Right lung (tissue), 5 donors: ENCODE results near the gene C19orf47. TPM values are rescaled to one million over a fixed set of nuclear protein-coding genes. Genes with fewer than 3 reads are reported as not detected.

Experiments
- DNase-seq, 2 donors: peaks; one replicate each; pipeline ENCODE4 v3.0.0-alpha.2; 2013
- polyA plus RNA-seq, 5 donors: library from polyadenylated mRNA; unstranded; fragments of 120-200 nt; gene quantifications; one replicate each; pipeline versions ENCODE4 v1.2.1 to v1.2.3, GENCODE V29; 2013; ENCODE audit warnings: inconsistent platforms in 1 of 5, low replicate concordance in 1 of 5; ENCODE audit not compliant: insufficient read length in 5 of 5, insufficient read depth in 1 of 5

Gene C19orf47
- polyA plus RNA-seq, 5 donors = 10.1 to 19.1 (median 10.9) TPM

DNA sequence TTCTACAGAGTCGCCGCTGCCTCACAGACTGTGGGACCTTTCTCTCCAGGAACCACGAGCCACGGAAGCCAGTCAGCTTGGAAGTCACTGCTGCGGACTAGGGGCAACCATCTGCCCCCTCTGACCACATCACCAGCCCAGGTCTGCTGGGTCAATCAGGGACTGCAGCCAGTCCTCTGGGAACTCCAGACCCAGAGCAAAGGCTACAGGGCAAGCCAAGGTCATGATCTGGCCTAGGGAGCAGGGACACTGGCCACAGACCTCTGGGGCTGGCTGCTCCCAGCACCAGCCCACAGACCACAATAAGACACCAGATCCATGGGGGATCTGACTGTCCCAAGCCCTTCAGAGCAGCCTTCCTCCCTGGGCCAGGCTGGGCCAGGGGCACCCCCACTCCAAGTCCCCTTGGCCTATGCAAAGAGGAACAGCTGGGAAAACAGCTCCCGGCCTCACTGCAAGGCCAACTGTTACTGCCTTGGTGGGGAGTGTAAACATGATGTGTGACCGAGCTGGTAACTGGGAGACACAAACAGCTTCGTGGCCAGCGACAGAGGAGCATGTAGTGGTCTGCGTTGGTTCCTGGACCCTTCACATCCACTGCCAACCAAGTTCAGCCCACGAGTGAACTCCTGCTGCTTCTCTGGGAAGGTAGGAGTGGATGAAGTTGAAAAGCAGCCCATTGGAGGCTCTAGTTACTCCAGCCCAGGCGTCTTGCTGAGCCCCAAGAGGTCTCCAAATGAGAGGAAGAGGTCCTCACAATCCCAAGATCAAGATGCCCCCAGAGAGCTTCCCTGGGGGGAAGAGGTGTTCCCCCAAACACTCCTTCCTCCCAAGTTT is 64.6 kb downstream of the C19orf47 start:
- no peak for DNase-seq

- no peak for DNase-seq
Measured at GRCh38 chr19:40282920-40283319, 65.3 kb downstream of the C19orf47 start.

DNA sequence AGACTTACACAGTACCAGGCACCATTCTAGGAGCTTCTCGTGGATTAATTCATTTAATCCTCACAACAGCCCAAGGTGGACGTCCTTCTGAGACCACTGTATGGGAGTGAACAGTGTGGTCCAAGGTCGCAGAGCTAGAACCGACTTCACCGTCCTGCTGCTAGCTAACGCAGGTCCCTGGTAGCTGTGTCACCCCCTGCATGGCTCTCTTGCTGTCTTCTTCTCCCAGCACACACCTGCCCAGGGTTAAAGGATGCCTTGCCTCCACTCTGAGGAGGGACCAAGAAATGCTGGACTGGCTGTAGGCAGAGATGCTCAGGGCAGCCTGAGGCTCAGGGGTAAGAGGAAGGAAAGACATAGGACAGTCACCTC is 66.0 kb downstream of the C19orf47 start:
- no peak for DNase-seq

DNA sequence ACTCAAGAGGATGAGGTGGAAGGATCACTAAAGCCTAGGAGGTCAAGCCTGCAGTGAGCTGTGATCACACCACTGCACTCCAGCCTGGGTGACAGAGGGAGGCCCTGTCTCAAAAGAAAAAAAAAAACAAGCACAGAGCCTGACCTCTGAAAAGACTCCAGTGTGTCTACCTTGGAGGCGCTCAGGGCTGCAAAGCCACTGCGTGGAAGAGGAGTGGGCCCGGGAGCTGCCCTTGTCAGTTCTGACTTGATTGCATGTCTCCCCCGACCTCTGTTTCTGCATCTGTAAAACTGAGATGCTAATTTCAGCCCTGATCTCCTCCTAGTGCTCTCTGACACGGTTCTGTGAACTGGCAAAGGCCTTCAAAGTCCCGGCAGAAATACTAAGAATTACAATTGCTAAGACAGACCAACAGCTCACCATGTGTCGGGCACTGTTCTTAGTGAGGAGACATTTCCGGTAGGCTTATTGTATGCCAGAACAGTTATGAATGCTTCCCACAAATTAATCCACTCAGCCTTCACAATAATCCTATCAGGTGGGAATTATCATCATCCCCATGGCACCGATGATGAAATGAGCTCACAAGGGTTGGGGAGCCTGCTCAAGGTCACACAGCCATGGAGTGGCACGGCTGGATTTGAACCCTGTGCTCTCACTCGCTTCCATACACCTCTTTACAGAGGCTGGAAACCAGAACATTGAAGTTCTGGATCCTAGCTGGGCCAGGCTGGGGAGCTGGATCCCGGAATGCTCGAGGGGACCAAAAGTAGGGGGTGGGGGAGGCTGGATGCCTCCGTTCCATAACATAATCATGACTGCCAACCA is 66.6 kb downstream of the C19orf47 start:
- no peak for DNase-seq

- no peak for DNase-seq
Measured at GRCh38 chr19:40280608-40281221, 67.5 kb downstream of the C19orf47 start.

DNA sequence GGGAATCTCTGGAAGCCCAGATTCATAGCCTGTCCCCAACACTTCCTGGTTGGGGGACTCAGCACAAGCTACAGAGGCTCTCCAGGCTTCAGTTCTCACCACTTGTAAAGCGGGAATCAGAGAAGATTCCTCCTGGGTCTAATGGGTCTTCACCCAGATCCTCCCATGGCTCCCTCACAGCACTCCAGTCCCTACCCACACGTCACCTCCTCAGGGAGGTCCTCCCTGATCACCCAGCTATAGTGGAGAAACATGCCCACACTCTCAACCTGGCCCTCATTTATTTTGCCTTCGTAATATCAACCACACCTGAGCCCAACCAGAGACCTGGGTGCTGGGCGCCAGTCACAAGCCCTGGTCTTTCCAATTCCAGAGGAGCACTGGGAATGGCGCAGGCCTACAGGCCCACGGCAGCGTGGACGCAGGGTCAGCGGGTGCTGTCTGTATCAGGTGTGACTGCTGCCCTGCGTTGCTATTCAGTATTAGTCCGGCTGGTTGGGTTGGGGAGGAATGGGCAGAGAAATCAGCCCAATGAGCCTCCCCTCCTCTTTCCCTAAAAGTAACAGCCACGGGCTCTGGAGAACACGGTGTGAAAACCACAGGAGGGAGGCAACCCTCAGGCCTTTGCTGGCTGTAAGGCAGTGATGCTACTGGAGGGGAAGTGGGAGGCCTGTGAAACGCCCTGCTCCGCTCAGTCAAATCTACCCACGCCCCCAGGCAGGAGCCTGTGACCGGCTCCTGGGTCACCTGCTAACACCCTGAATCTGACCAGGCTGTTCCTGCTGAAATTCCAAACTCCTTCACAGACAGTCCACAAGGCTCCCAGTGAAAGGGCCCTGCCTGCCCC is 68.2 kb downstream of the C19orf47 start:
- DNase-seq = no peak

- peak; percentile 80 to 84 for DNase-seq
Measured at GRCh38 chr19:40279120-40279551, 69.1 kb downstream of the C19orf47 start.

DNA sequence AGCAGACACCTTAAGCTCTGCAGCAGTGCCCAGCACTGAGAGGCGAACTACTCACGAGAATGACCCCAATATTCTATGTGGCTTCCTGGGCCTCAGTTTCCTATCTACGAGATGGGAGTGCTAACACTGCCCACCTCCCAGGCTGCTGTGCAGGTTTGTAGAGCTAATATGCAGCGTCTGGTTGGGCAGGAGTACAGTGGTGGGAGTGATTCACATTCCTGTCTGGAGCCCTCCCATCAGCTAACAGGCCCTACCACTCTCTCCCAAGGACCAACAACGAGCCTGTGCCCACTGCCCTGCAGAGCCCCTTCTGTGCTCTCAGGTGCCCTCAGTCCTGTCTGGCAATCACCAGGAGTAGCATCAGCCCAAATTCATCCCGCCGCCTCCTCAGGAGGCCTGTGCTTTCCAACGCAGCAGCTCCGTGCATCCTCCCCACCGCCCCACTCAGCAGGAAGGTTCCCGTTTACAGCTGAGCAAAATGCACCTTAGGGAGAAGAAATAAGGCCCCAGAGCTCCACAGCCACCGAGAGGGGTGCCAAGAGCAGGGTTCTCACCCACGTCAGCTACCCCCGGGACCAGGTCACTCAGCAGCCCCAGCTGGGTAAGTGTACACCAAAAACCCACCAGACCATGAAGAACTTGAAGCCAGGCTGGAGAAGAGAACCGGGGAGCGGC is 69.7 kb downstream of the C19orf47 start:
- no peak for DNase-seq

DNA sequence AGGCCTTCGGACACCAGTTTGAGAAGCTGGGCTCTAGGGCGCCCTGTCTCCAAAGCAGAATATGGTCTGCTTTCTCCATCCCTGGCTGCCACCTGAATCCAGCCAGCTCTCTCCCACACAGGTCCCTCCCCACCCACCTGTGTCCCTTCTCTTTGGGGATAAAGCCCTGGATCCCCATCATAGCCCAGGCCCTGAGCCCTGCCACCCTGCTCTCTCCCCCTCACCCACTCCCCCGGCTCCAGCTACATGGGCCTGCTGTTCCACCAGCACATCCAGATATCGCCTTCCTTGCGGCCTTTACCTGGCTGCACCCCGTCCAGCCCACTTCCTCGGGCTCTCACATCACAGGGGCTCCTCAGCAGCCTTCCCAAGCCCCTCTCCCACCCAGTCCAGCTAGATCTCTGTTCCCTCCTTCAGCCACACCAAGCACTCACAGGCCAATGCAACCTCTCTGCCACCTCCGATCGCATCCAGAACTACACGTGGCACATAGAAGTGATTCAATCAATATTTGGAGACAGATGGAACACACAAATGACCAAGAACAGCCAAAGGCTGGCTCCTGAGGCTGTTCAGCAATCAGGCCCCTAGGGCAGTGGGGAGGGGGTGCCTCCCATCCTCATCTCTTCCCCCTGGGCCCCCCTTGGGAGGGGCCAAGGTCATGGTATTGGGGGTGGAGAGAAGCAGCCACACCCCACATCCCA is 70.7 kb downstream of the C19orf47 start:
- no peak for DNase-seq

DNA sequence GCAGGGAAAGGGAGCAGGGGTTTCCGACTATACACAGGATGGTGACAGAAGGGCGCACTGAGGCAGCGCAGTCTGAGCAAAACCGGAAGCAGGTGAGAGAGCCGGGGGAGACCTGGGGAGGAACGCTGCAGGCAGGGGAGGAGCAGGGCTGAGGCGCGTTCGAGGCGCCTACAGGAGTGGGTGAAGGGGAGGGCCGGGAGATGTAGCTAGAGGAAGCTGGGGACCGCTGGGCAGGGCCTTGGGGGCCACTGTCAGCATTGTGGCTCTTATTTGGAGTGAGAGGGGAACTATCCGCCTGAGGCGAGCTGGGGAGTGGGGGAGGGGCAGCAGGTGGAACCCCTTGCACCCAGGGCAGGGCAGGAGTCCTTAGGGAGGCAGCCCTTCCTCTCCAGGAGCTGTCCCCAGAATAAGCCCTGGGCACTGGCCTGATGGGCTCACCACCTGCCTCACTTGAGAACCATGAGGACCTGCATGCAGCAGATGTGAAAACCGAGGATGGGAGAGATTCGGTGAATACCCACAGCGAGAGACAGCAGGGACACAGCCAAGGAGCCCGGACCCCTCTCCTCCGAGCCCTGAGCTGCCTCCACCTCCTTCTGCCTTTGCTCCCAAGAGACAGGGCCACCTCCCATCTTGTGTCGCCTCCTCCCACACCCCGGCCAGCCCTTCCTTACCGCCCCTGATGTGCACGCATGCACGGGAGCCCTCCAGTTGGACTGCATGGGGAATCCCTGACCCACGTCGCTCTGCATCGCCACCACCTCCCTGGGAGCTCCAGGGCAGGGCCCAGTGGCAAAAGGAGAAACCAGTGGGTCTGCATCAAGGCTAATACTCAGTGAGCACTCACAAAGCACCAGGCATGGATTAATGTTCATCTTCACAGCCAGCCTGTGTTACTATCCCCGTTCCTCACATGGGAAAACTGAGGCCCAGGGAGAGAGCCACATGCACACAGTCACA is 73.3 kb downstream of the C19orf47 start:
- no peak for DNase-seq

GRCh38 chr19:40273469-40274360 is 74.5 kb downstream of the C19orf47 start:
- no peak for DNase-seq

DNA sequence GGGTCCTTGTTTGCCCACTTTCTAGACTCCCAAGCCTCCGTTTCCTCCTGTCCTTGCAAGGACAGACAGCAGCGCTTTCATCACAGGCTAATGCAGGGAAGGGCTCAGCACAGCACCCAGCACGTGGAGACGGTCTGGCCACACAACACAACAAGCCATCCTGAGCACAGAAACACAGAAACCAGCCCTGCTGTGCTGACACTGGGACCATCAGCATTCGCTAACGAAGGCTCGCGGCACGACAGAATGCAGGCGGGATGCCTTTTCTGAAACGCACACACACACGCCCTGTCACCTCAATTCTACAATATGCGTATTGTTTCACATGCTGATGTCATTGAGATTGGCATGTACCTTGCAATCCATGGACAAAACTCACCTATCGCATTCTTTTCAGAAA is 75.9 kb downstream of the C19orf47 start:
- no peak for DNase-seq

DNA sequence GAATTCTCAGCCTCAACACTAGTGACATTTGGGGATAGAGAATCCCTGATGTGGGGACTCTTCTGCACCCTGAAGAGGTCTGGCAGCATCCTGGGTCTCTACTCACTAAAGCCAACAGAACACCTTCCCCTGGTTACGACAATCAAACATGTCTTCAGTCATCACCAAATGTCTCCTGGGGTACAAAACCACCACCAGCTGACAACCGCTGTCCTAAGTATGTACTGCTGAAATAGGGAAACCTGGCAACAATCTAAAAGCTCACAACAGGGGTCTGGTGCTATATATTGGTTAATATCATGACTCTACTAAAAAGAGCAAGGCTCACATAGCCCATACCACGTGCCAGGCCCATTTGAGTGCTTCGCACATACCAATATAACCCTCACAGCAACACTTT is 76.5 kb downstream of the C19orf47 start:
- DNase-seq = no peak

DNA sequence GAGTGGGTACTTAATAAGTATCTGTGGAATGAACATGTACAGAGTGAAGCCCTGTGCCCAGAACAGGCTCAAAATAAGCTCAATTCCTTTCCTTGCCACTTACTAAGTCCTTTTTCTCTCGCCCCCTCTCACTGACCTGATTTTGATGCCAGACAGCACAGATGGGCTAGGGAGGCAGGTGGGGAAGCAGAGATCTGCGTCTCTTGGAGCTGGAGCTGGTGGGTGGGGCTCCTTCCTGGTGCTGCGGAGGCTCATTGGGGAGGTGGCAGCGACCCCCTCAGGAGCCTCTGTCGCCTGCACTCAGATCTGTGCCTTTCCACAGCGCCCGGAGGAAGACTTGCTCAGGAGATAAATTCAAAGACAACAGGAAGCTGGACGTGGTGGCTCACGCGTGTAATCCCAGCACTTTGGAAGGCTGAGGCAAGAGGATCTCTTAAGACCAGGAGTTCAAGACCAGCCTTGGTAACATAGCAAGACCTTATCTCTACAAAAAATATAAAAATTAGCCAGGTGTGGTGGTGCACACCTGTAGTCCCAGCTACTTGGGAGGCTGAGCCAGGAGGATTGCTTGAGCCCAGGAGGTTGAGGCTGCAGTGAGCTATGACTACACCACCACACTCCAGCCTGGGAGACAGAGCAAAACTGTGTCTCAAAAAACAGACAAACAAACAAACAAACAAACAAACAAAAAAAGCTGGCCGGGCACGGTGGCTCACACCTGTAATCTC is 77.7 kb downstream of the C19orf47 start:
- DNase-seq = no peak
